GM23338 (cell line): ENCODE data around the gene VTCN1.

ENCODE experiments used
- CREB1 ChIP-seq: fragments of 250-450 bp; sonication (Bioruptor Pico); IDR thresholded peaks from 2 replicates; pipeline ENCODE4 v1.5.0; 2020; ENCODE audit warnings: low read depth, mild to moderate bottlenecking, moderate library complexity
- CTCF ChIP-seq, 2 experiments: fragments of 200-600 bp in 1 of 2; sonication (generic) in 1 of 2; conservative IDR thresholded peaks; 2 replicates each; pipeline versions ENCODE4 v1.5.1 to v1.6.1; 2016 to 2017; ENCODE audit warnings: antibody characterized with exemption in 2 of 2, low read depth in 2 of 2, mild to moderate bottlenecking in 2 of 2, moderate library complexity in 1 of 2
- ETS1 ChIP-seq: IDR thresholded peaks from 2 replicates; pipeline ENCODE4 v1.6.1; 2016; ENCODE audit warnings: antibody characterized with exemption
- EZH2 ChIP-seq: fragments of 200-600 bp; sonication (generic); IDR thresholded peaks from one replicate; pipeline ENCODE4 v1.8.0; 2017; ENCODE audit warnings: antibody characterized with exemption, mild to moderate bottlenecking, low read depth; ENCODE audit not compliant: unreplicated experiment
- EZH2phosphoT487 ChIP-seq: fragments of 200-600 bp; sonication (generic); IDR thresholded peaks from one replicate; pipeline ENCODE4 v1.8.1; 2018; ENCODE audit warnings: antibody characterized with exemption; ENCODE audit not compliant: unreplicated experiment
- JUNB ChIP-seq: IDR thresholded peaks from one replicate; pipeline ENCODE4 v1.6.1; 2016; ENCODE audit warnings: antibody characterized with exemption; ENCODE audit not compliant: unreplicated experiment
- NANOG ChIP-seq: IDR thresholded peaks from 2 replicates; pipeline ENCODE4 v1.6.1; 2016; ENCODE audit warnings: antibody characterized with exemption, borderline replicate concordance
- POLR2AphosphoS5 ChIP-seq: IDR thresholded peaks from 2 replicates; pipeline ENCODE4 v1.6.1; 2016; ENCODE audit warnings: antibody characterized with exemption, low read depth
- REST ChIP-seq: IDR thresholded peaks from one replicate; pipeline ENCODE4 v1.6.1; 2018; ENCODE audit warnings: antibody characterized with exemption; ENCODE audit not compliant: unreplicated experiment
- STAT1 ChIP-seq: IDR thresholded peaks from one replicate; pipeline ENCODE4 v1.6.1; 2016; ENCODE audit warnings: antibody characterized with exemption; ENCODE audit not compliant: unreplicated experiment
- ZNF114 ChIP-seq: fragments of 250-450 bp; sonication (Bioruptor Pico); IDR thresholded peaks from 2 replicates; pipeline ENCODE4 v1.5.0; 2020; ENCODE audit warnings: mild to moderate bottlenecking, moderate library complexity
- ZNF331 ChIP-seq: fragments of 250-450 bp; sonication (Bioruptor Pico); IDR thresholded peaks from 2 replicates; pipeline ENCODE4 v1.5.0; 2020; ENCODE audit warnings: low read depth, mild to moderate bottlenecking, moderate library complexity
- ZNF462 ChIP-seq: fragments of 250-450 bp; sonication (Bioruptor Pico); IDR thresholded peaks from 2 replicates; pipeline ENCODE4 v1.5.0; 2020; ENCODE audit warnings: mild to moderate bottlenecking, moderate library complexity

- no peak for TF ChIP-seq EZH2phosphoT487
- TF ChIP-seq CTCF (conservative IDR thresholded peaks at IDR 0.05; ENCODE audit: low read depth in 2 of 2) = no peak
- TF ChIP-seq EZH2 = no peak
- TF ChIP-seq POLR2AphosphoS5 = no peak
- no peak for TF ChIP-seq JUNB
- no peak for TF ChIP-seq ETS1
- no peak for TF ChIP-seq REST
- no peak for TF ChIP-seq CREB1
- TF ChIP-seq ZNF114 (CRISPR knock-in tag) = no peak
- no peak for TF ChIP-seq NANOG
- no peak for TF ChIP-seq ZNF331 (CRISPR knock-in tag)
- TF ChIP-seq ZNF462 = no peak
- no peak for TF ChIP-seq STAT1
Observed at GRCh38 chr1:117231748-117232373, 21.1 kb upstream of the VTCN1 start.
